Neural cell (in vitro differentiated cells): ENCODE results near the gene COBL.

Experiments
- EP300 ChIP-seq: fragments of 450-650 bp; conservative IDR thresholded peaks from 2 replicates; pipeline ENCODE4 v1.6.1; 2014; ENCODE audit warnings: antibody characterized with exemption, mild to moderate bottlenecking, moderate library complexity; ENCODE audit not compliant: poor library complexity, severe bottlenecking
- MXI1 ChIP-seq: fragments of 450-650 bp; conservative IDR thresholded peaks from 2 replicates; pipeline ENCODE4 v1.6.1; 2014; ENCODE audit warnings: antibody characterized with exemption, mild to moderate bottlenecking; ENCODE audit not compliant: poor library complexity, severe bottlenecking
- POLR2AphosphoS5 ChIP-seq: IDR thresholded peaks from 2 replicates; pipeline ENCODE4 v1.6.1; 2012
- TF ChIP-seq, protein P1 (sequence below): fragments of 450-650 bp; IDR thresholded peaks from 2 replicates; pipeline ENCODE4 v1.5.1; 2014; ENCODE audit warnings: antibody characterized with exemption, mild to moderate bottlenecking, moderate library complexity; ENCODE audit not compliant: poor library complexity, severe bottlenecking

- no peak for TF ChIP-seq EP300
- TF ChIP-seq, protein P1, sequence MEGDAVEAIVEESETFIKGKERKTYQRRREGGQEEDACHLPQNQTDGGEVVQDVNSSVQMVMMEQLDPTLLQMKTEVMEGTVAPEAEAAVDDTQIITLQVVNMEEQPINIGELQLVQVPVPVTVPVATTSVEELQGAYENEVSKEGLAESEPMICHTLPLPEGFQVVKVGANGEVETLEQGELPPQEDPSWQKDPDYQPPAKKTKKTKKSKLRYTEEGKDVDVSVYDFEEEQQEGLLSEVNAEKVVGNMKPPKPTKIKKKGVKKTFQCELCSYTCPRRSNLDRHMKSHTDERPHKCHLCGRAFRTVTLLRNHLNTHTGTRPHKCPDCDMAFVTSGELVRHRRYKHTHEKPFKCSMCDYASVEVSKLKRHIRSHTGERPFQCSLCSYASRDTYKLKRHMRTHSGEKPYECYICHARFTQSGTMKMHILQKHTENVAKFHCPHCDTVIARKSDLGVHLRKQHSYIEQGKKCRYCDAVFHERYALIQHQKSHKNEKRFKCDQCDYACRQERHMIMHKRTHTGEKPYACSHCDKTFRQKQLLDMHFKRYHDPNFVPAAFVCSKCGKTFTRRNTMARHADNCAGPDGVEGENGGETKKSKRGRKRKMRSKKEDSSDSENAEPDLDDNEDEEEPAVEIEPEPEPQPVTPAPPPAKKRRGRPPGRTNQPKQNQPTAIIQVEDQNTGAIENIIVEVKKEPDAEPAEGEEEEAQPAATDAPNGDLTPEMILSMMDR = no peak
- no peak for TF ChIP-seq POLR2AphosphoS5
- TF ChIP-seq MXI1 = no peak
These were observed 86.8 kb downstream of the COBL start for GRCh38 chr7:51229620-51230323.
